GM19324 (cell line): ENCODE measurements around the gene MRPS22.

Source experiments
- ATAC-seq: cut with Tn5 transposase; IDR thresholded peaks from one replicate; pipeline ENCODE4 v1.9.1; 2021; ENCODE audit warnings: mild to moderate bottlenecking, moderate library complexity; ENCODE audit not compliant: unreplicated experiment, low FRiP score

The MRPS22 gene

DNA sequence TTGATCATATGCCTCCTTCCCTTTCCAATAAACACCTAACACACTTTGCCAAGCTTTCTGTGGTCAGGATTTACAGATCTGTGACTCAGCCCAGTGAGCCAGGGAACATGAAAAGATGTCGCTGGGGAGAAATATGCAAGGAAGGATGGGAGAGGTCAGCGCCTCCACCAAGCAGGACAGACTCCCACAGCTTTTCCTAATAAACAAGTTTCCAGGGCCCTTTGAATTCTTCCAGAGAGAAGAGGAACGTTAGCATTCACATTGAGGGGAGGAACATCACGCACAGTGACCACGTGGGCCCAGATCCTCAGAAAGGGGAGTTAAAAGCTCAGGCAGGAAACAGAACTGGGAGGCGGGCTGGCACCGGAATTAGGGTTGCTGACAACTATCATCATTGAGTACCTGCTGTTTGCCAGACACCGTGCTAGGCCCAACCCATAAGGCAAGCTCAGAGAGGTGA lies 33.3 kb upstream of the MRPS22 start:
- ATAC-seq, result no peak

DNA sequence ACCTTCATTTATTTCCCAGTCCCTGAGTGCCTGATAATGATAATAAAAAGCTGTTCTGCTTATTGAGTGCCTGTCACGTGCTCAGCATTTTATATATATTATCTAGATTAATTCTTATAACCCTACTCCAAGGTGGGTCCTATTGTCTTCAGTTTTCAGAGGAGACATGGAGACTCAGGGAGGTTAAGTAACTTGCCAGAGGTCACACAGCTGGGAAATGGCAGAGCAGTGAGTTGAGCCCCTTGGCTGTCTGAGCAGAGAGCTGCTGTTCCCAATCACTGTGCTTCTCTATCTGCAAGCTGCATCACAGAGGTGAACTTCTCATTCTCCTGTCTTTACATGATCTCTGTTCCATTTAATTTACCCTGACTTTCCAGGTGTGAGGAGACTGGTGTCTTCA lies 32.3 kb upstream of the MRPS22 start:
- no peak for ATAC-seq

DNA sequence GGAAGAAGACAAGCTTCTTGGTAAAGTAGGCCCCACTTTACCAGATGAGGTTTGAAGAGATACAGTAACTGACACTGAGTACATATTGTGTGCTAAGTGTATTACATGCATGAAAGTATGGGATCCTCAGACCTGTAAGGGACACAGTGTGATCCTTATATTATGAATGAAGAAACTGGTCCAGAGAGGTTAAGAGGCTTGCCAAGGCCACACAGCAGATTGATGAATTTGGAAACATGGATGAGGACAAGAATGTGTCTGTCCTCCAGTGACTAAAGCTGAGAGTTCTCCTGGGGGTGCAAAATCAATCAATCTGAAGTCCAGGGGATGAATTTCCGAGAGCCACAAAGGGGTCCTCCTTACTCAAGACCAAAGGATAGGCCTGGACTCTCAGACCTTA lies 31.4 kb upstream of the MRPS22 start:
- no peak for ATAC-seq

DNA sequence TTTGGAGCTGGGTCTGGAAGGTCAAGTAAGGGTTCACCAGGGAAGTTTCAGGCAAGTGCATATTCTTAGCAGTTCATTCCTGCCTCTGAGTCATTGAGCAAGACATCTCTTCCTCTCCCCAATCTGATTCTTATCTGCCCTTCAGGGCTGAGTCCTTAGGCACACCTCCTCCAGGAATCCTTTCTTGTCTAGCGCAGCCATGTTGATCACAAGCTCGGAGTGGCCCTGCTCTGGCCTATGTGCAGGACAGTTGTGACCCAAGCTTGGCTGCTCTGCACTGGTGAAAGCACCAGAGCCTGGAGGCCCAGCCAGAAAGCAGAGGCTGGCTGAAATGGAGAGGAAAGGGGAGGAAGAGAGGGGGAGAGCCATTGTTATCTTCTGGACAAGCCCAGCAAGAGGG lies 30.9 kb upstream of the MRPS22 start:
- no peak for ATAC-seq

DNA sequence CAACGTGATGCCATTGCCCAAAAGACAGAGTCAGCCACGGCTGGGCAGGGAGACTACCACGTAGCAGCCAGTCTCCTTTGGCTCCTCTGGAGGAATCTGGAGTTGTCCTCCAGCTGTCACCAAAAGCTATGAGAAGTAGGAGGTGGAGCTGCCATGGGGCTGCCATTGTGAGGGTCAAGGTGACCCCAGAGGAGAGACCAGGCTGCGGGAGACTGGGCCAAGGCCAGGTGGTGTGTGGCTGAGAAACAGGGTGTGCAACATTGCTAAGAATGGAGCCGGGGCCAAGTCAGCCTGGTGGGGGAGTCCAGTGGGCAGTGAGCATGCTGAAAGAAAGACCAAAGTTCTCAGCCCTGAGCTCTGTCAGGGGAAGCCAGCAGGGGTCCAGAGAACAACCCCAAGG lies 29.9 kb upstream of the MRPS22 start:
- ATAC-seq, result no peak

DNA sequence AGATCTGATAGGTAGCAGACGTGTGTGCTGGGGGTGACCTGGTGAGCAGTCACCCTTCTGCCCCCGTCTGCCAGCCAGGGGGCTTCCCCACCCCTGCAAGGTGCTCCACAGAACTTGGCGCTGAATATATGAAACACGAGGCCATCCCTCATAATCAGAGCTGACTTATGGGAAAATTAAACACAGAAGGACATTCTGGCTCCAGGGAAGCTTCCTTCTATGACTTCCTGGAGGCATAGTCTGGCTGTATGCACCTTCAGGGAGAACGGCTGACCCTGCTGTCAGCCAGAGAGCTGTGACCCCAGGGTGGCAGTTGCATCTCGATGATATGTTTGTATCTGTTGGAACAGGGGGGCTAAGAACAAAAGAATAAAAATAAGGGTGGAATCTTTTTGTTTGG lies 26.6 kb upstream of the MRPS22 start:
- ATAC-seq, result no peak

DNA sequence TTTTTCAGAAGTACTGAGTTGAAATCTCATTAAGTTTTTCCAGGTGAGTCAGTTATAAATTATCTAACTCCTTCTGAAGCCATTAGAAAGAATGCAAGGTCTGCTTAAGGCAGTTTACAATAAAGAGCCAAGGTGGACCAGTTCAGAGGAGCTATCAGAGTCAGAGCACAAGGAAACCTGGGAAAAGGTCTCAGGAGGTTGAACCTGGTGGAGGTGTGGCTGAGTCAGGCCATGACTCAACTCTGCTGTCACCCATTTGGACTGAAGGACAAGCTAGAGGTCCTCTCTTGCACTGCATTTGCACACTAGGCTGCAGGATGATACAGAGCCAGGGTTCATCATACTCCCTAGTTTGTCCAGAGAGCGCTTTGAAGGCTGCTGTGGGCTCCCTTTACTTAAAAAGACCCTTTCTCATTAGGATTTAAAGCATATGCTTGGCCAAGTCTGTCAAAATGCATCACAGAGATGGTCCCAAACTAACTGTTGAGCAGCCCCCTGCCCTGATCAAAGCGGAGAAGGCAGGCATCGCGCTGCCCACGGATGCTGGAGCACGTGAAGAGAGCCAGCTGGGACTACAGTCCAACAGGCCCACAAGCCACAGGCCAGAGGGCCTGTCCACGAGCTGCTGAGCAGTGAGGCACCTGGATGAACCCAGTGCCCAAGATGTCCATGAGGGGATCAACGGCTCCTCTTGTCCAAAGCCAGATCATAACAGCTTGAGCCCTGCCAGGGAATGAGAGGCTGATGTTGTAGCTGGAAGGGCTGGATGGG lies 26.0 kb upstream of the MRPS22 start:
- ATAC-seq, result no peak

DNA sequence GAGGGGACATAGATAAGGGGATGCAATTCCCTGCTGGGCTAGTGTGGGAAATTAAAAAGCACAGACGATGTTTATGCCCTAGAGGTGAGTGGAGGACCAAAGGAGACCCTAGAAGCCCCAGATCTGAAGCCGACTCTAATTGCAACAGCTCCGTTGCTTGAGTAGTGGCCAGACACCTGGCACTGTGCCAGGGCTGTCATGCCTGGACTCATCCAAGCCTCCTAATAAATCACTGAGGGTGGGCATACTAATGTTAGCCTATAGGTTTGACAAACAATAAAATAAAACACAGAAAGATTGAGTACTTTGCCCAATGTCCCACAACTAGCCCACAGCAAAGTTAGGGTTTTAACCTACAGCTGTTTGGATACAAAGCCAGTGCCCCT lies 25.4 kb upstream of the MRPS22 start:
- no peak for ATAC-seq

DNA sequence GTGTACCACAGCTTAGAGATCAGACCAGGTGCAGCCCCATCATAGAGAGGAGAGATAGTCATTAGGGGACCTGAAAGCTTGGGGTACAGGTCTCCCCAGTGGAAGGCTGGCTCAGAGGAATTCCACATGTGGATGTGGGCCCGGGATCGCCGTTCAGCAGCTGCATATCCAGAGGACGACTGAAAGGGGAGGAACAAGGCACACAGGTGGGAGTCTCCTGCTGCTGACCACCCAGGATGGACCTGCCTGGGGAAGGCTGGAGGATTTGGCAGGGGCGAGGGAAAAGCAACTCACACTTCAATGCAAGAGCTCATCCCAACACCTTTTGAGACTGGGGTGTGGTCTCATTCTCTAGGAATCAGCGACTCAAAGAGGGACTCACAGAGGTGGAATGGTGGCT lies 25.0 kb upstream of the MRPS22 start:
- ATAC-seq, result no peak

DNA sequence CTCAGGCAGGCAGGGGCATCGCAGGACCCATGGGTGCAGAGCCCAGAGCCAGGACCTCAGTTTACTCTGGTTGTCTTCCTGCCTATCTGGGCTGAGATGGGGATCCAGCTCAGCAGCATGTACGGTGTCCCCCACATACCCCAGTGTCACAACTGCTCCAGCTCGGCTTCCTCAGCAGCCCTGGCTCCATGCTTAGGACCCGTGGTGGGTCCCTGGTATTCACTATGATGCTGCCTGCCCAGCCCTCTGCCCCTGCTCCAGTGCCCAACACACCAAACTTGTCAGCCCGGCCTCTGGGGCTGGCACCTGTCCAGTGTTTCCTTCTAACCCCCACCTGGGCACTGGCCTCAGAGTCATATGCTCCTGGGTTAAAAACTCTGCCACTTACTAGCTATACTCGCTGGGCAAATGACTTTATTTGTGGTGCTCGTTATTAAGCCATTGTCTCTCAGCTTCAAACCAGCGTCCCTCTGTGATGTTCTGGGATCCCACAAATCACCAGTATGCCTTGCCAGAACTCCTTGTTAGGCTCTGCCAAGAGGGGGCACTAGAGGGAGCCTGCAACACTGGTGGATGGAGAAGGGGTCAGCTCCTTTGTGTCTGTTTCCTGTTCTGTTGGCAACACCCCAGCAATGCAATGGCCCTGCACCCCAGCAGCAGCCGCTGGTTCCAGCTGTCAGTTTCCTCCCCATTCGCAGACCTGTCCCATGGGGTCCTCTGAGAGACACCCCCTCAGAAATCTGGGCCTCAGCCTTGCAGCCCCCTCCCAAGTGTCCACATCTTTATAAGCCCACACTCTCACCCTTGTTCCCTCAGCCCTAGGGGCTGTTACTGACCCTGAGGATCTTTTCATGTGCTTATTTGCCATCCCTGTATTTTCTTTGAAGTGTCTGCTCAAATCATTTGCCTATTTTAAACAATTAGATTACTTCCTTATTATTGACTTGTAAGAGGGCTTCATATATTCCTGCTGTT lies 24.1 kb upstream of the MRPS22 start:
- ATAC-seq, result no peak

DNA sequence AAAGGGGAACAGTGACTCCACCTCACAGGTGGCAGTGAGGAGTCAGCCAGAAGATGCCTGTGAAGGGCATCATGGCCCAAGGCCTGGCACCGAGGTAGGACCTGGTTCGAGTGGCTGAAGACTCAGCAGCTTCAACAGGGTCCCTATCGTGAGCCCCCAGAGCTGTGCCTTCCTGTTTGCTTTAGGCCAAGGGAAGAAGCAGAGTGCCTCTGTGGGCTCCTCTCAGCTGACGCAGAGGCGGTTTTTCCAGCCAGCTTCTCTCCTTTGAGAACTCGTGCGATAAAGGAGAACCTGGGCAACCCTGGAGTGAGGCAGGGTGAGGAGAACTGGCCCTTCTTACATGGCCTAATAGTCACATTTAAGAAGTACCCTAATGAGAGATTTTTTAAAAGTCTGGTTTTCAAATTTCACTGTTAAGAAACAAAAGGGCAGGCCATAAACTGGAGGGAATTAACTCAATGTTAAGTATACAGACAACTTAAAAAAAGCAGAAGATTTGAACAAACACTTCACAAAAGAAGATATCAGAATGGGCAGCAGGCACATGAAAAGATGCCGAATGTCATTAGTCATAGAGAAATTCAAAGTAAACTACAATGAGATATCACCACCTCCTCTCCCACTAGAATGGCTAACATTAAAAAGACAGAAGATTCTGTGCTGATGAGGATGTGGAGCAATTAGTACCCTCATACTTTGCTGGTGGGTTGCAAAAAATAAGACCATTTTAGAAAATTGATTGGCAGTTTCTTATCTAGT lies 23.1 kb upstream of the MRPS22 start:
- ATAC-seq, result no peak

DNA sequence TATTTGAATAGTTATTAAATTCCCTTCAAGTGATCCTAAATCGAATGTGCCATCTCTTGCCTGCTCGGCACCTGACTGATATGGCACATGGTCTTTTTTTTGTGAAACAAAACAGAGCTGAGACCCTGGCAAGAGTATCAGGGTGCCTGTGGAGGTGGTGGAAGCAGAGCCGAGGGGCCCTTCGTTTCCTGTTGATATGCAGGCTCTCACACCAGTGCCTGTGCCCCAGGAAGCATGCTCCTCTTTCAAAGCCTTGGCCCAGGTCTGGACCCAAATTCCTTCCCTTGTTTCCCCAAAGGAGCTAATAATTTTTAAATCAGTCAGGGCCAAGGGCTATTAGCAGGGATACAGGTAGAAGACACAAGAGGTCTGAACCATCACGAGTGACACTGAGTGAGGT lies 21.5 kb upstream of the MRPS22 start:
- no peak for ATAC-seq

DNA sequence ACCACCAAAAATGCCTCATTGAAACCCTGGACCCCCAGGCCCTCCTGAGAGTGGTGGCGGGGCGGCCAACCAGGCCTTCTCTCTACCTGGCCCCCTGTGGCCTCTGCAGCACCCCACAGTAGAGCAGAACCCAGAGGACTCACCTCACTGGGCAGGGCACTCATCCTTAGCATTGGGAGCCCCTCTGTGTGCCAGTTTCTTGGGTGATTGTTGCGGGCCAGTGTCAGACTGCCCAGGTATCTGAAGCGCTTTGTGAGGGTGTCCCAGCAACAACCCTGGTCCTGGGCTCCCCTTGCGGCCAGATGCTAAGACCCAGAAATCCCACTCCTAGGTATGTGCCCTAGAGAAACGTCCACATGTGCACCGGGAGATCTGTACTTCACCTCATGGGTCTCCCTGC lies 20.7 kb upstream of the MRPS22 start:
- no peak for ATAC-seq

DNA sequence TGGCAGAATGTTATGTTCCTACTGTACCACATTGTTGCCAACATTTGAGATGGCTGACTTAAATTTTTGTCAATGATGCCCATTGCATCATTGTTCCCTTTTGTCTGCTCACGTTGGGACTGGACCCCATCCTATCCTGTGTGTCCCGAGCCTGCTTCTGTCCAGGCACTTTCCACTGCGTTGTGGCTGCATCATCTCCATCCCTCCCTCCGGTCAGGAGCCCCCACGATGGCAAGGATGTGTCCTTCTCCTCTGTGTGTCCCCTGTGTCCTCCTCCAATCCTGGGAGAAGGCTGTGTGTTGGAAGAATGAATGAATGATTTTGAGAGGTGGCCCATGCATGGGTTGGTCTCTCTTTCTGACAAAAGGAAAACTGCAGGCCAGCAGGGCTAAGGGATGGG lies 19.4 kb upstream of the MRPS22 start:
- no peak for ATAC-seq

DNA sequence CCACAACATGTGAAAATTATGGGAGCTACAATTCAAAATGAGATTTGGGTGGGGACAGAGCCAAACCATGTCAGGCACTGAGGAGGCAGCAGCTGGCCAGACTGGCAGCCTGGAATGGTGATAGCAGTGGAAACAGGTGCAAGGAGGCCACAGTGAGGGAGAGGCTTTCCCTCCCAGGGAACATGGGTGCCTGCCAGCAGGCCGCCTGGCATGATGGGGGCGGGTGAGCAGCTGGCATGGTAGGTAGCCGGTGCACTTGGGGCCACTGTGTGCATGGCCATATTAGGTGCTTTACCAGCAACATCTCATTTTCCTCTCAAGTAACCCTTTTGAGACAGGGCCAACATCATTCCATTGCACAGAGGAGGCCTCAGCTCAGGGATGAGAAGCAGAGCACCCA lies 18.3 kb upstream of the MRPS22 start:
- ATAC-seq, result no peak

DNA sequence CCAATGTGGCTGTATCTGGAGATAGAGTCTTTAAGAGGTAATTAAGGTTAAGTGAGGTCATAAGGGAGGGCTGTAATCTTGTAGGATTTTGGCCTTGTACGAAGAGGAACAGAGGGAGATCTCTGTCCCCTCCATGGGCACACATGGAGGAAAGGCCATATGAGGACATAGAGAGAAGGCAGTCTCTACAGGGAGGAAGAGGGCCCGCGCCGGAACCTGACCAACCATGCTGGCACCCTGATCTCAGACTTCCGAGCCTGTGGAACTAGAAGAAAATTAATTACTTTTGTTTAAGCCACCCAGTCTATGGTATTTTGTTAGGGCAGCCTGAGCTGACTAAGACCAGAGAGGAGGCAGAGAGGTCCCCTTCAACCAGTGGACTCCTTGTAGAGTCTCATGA lies 17.7 kb upstream of the MRPS22 start:
- no peak for ATAC-seq

DNA sequence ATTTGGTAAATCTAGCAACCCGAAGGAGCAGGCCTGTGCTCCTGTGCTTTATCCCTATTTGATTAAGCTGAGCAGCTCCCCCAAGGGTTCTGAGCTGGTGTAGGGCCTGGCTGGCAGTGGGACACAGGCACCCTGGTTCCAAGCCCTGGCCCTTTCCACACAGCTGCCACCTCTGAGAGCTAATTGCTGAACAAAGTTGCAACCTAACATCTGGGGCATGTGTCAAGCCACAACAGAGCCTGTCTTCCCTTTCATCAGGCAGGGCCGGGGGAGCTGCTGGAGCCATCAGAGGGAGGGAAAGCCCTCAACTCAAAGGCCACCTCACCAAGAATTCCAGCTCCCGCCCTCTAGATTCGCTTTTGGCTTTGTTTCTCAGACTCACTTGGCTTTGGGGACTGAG lies 17.1 kb upstream of the MRPS22 start:
- ATAC-seq, result no peak

DNA sequence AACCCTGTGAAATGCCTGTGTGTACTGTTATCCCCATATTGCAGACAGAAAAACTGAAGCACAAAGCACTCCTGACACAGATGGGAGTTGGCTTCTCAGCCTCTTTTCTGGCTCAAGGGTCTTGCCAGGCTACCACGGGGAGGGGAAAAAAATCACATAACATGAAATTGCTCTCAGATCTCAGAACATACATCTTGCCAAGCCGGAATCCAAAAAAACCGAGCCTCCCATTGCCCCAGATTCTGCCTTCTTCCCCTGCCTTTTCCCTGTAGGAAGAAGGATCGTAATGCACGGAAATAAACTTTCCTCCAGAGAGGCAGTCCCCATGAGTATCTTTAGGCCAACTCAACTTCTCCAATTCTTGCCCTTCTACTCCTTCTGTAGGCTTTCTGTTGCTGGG lies 16.6 kb upstream of the MRPS22 start:
- ATAC-seq, result no peak

DNA sequence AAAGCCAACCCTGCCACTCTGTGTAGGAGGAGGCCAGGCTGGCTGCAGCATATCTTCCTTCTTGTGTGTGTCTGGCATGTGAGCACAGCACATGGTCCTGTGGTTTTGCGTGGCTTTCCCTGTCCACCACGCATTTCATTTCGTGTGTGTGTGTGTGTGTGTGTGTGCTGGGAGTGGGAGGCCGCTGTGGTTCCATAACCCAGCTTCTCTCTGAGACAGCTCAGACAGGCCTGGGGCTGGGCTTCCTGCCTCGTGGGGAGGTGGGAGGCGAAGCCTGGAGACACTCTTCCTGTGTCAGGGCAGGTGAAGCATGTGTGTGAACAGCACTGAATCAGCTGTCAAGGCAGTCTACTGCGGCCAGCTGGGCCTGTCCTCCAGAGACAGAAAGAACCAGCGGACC lies 16.0 kb upstream of the MRPS22 start:
- no peak for ATAC-seq

DNA sequence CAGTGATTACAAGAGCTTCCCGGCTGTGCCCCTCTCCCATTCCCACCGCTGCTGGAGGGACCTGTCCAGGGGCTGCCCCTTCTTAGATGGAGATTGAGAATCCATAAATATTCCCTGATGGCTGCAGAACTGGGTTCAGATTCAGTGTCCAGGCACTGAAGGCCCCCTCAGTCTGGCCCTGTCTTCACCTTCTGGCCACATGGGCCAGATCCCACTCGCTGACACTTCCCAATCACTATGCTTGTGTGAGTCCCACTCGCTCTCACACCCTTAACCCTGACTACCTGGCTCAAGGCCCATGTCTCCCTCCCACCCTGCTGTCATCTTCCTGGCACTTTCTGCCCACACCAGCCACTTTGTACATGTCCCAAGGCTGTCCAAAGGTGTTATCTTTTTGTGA lies 15.5 kb upstream of the MRPS22 start:
- no peak for ATAC-seq

DNA sequence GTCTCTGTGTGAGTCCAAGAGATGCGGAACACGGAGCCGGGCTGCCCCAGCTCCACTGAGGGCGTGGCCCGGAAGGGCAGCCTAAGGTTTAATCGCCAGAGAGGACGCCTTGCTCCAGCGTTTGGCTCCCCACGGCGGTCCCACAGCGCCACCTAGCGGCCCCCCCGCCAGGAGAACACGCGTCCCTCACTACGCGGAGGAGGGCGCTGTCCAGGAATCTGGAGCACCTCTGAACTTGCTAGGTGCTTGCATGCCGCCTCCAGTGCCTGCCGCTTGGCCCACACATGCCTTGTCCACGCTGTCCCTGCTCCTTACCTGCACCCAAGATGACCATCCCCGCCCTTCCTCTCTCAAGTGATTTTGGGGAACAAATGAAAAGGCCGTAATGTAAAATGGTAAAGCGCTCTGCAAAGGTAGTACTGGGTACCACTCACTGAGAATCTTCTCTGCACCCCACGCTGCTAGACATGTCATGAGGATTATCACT lies 14.4 kb upstream of the MRPS22 start:
- peak; percentile 94 for ATAC-seq
